HepG2 (cell line): Measurements from ENCODE around the gene HNRNPA2B1. TPM values are rescaled to one million over a fixed set of nuclear protein-coding genes. Genes with fewer than 3 reads are reported as not detected.

Experiments used
- ATAC-seq: fragments of 200-7000 bp; cut with Tn5 transposase; 3 replicates; pipeline ENCODE4 v1.9.1; 2020; ENCODE audit warnings: mild to moderate bottlenecking, moderate library complexity
- BruUV-seq: library from RNA; stranded (reverse); fragments of 400-500 nt; replicated peaks from 2 replicates; lab custom pipeline; 2021; lab: Mats Ljungman, UMichigan
- CTCF ChIA-PET: fragments of 300-600 bp; formaldehyde crosslinking; extraction: SDS; loops from one replicate; lab custom pipeline; 2021; ENCODE audit warnings: low total read pairs, inconsistent platforms, low intra/inter-chr PET ratio; lab: Yijun Ruan, JAX
- POLR2A ChIA-PET: fragments of 350-600 bp; sonication (Branson Sonifier 250); formaldehyde crosslinking; loops from one replicate; lab custom pipeline; 2020; ENCODE audit warnings: antibody characterized with exemption, inconsistent platforms; lab: Yijun Ruan, JAX
- DNase-seq: peaks from one replicate; pipeline ENCODE4 v3.0.0-alpha.2; 2015; ENCODE audit warnings: low spot score
- FAIRE-seq: peaks from 3 replicates; lab custom pipeline; 2011; peaks lifted over from hg19 to GRCh38; lab: Jason Lieb, UNC
- H2AFZ ChIP-seq: one replicate; pipeline ENCODE4 v1.6.1; 2011; ENCODE audit warnings: low read length, inconsistent platforms
- H3K27ac ChIP-seq: fragments of 300-600 bp; 3 replicates; pipeline ENCODE4 v1.8.0; 2011; ENCODE audit warnings: mixed run types, mild to moderate bottlenecking, mixed read lengths, low read length, inconsistent platforms; ENCODE audit not compliant: insufficient read depth; ENCODE audit errors: extremely low read length
- H3K27me3 ChIP-seq, 2 experiments: fragments of 200-600 bp in 1 of 2; 2 replicates in 1 of 2; 3 replicates in 1 of 2; pipeline versions ENCODE4 v1.6.0 to v1.8.0; 2011; ENCODE audit warnings: low read length in 2 of 2, mild to moderate bottlenecking in 2 of 2, moderate library complexity in 2 of 2, inconsistent platforms in 1 of 2; ENCODE audit not compliant: insufficient read depth in 2 of 2, control insufficient read depth in 1 of 2
- H3K36me3 ChIP-seq, 2 experiments: fragments of 200-600 bp in 1 of 2; replicated peaks in 1 of 2; 2 replicates in 1 of 2; 3 replicates in 1 of 2; pipeline versions ENCODE4 v1.5.1 to v1.8.0; 2011; ENCODE audit warnings: low read length in 2 of 2, inconsistent platforms in 1 of 2; ENCODE audit not compliant: insufficient read depth in 2 of 2, control insufficient read depth in 1 of 2
- H3K4me1 ChIP-seq: 2 replicates; pipeline ENCODE4 v1.5.1; 2012; ENCODE audit warnings: low read length, inconsistent platforms; ENCODE audit not compliant: insufficient read depth
- H3K4me2 ChIP-seq: 2 replicates; pipeline ENCODE4 v1.6.0; 2011; ENCODE audit warnings: low read depth, low read length, inconsistent platforms
- H3K4me3 ChIP-seq, 3 experiments: fragments of 200-600 bp in 1 of 3; sonication (generic), shearing (Covaris generic) in 1 of 3; replicated peaks in 1 of 3; 2 replicates each; pipeline ENCODE4 v1.5.1; 2011 to 2016; ENCODE audit warnings: low read length in 3 of 3, inconsistent platforms in 2 of 3, low read depth in 2 of 3, mild to moderate bottlenecking in 2 of 3, control low read depth in 1 of 3, mixed read lengths in 1 of 3; ENCODE audit not compliant: insufficient read depth in 1 of 3
- H3K79me2 ChIP-seq: one replicate; pipeline ENCODE4 v1.6.1; 2011; ENCODE audit warnings: low read length, inconsistent platforms; ENCODE audit not compliant: insufficient read depth
- H3K9ac ChIP-seq: 2 replicates; pipeline ENCODE4 v1.6.0; 2011; ENCODE audit warnings: mild to moderate bottlenecking, low read depth, low read length, inconsistent platforms; ENCODE audit not compliant: insufficient read depth
- H3K9me3 ChIP-seq: 2 replicates; pipeline ENCODE4 v1.5.1; 2012; ENCODE audit warnings: mild to moderate bottlenecking, low read length
- H4K20me1 ChIP-seq: 2 replicates; pipeline ENCODE4 v1.6.0; 2011; ENCODE audit warnings: inconsistent platforms, mild to moderate bottlenecking, low read length, moderate library complexity; ENCODE audit not compliant: insufficient read depth
- AGO2 ChIP-seq: fragments of 200-400 bp; formaldehyde crosslinking; optimal IDR thresholded peaks from 2 replicates; pipeline ENCODE3; 2017; ENCODE audit warnings: mild to moderate bottlenecking, low read depth, low read length, moderate library complexity
- POLR2AphosphoS2 ChIP-seq: IDR thresholded peaks from 2 replicates; pipeline ENCODE4 v1.6.1; 2011; ENCODE audit warnings: low read depth, low read length, improper control_type of control experiment
- POLR2G ChIP-seq: fragments of 200-400 bp; formaldehyde crosslinking; IDR thresholded peaks from 2 replicates; pipeline ENCODE4 v1.6.1; 2018; ENCODE audit warnings: mild to moderate bottlenecking, low read depth, low read length, moderate library complexity
- RBFOX2 ChIP-seq: fragments of 200-400 bp; formaldehyde crosslinking; IDR thresholded peaks from 2 replicates; pipeline ENCODE4 v1.6.1; 2017; ENCODE audit warnings: low read depth, mild to moderate bottlenecking, low read length
- RBM22 ChIP-seq: fragments of 200-400 bp; formaldehyde crosslinking; optimal IDR thresholded peaks from 2 replicates; pipeline ENCODE3; 2017; ENCODE audit warnings: mild to moderate bottlenecking, low read length, moderate library complexity
- SMAD9 ChIP-seq: sonication (generic); formaldehyde crosslinking; IDR thresholded peaks from 2 replicates; pipeline ENCODE4 v1.5.1; 2020; ENCODE audit warnings: mild to moderate bottlenecking, missing genetic modification reagents
- ZNF230 ChIP-seq: sonication (generic); formaldehyde crosslinking; IDR thresholded peaks from 2 replicates; pipeline ENCODE4 v1.4.0; 2020; ENCODE audit warnings: mild to moderate bottlenecking, missing genetic modification reagents
- ZNF24 ChIP-seq: fragments of 450-650 bp; IDR thresholded peaks from 2 replicates; pipeline ENCODE4 v1.6.1; 2017; ENCODE audit warnings: antibody characterized with exemption, mild to moderate bottlenecking
- ZNF451 ChIP-seq: sonication (generic); formaldehyde crosslinking; IDR thresholded peaks from 2 replicates; pipeline ENCODE4 v1.5.0; 2020; ENCODE audit warnings: mild to moderate bottlenecking, missing genetic modification reagents
- ZNF775 ChIP-seq: sonication (generic); formaldehyde crosslinking; IDR thresholded peaks from 2 replicates; pipeline ENCODE4 v1.4.0; 2020; ENCODE audit warnings: missing genetic modification reagents, mild to moderate bottlenecking, moderate library complexity, borderline replicate concordance
- WGBS: methylation state at CpG from one replicate; pipeline ENCODE4 v1.1.6; 2017; ENCODE audit warnings: low lambda C conversion rate; 5-methylcytosine and 5-hydroxymethylcytosine counted together
- in situ Hi-C: cut with HindIII; loops from 2 replicates; pipeline ENCODE4 v1.10.0; 2017; ENCODE audit warnings: low pct_unique_long_range_greater_than_20kb; ENCODE audit not compliant: extremely low pct_ligation_motif_present
- intact Hi-C: fragments of 100-400 bp; cut with micrococcal nuclease; formaldehyde crosslinking; loops from one replicate; pipeline ENCODE4 v1.10.0; 2022; ENCODE audit not compliant: unreplicated experiment
- polyA plus RNA-seq, 8 experiments: library from polyadenylated mRNA; depleted of rRNA in 3 of 8; stranded (reverse) in 7 of 8; unstranded in 1 of 8; fragments of >200 nt; fragmentation: Illumina TruSeq in 4 of 8; extraction: Trizol in 4 of 8; gene quantifications; 2 replicates each; pipeline versions ENCODE4 v1.2.1 to v1.2.3, GENCODE V29; 2011 to 2016; ENCODE audit warnings: low read depth in 4 of 8, missing spikeins in 1 of 8, mixed read lengths in 1 of 8; ENCODE audit not compliant: insufficient read depth in 1 of 8
- total RNA-seq, 5 experiments: library from RNA; depleted of rRNA; stranded (reverse); fragments of >200 nt; fragmentation: Illumina TruSeq; extraction: Trizol; gene quantifications; 2 replicates each; pipeline ENCODE4 v1.2.3, GENCODE V29; 2016; ENCODE audit warnings: low read depth in 1 of 5

Gene HNRNPA2B1
- total and polyA plus RNA-seq, 2 of the 13 experiments (the other 11 are each of a cell fraction or from before 2014, with no cell fraction given) = 193 to 412 TPM

DNA sequence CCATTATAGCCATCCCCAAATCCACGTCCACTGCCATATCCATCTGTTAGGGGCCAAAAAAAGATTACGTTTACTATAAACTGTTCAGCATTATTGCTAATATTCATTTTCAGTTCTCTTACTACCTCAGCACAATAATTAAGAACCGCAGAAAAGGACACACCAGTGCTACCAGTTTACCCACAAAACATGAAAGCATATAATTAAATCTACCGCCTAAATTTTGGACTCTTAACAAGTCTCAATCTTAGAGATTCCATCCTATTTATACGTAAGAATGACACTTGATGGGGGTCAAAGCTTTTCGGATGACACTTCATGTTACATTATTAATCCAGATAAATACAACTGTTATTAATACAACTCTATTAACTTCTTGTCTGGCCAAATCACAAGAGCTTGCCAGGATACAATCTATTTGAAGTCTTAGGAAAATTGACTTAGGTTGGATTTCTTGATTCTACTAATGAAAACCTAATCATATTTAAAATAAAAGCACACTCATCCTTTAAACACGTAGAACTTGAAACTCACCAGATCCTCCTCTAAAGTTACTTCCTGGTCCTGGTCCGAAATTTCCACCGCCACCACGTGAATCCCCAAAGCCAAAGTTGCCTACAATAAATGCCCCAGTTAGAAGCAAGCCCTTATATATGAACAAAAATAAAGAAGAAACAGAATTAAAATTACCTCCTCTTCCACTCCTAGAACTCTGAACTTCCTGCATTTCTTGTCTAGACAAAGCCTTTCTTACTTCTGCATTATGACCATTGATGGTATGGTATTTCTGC is 4.5 kb downstream of the HNRNPA2B1 start:
- H3K9me3 ChIP-seq = no peaks in the 10 kb centered on the region
- intact Hi-C loops (loop anchor here (5.0 kb wide), 2 partner anchors 104 to 304 kb away; no protein-coding TSS in a partner anchor), in situ Hi-C loops (no loop called here)
- no peak for DNase-seq
- no TSS peak for BruUV-seq
- no peak for FAIRE-seq
- H3K27ac ChIP-seq = no peak overlapping the region
- ChIA-PET CTCF (no interaction called here), POLR2A (interaction anchor here (5.8 kb wide), 1 partner anchor 8 kb away, joined by 40 read pairs; no protein-coding TSS in a partner anchor)
- peaks cover 88% of the 10 kb centered on the region for H4K20me1 ChIP-seq
- no peak for TF ChIP-seq ZNF451 (CRISPR knock-in tag)
- peak; percentile 41 for TF ChIP-seq AGO2
- TF ChIP-seq RBFOX2 = peak; percentile 62
- TF ChIP-seq ZNF775 (CRISPR knock-in tag) = no peak
- TF ChIP-seq SMAD9 (CRISPR knock-in tag) = no peak
- H2AFZ ChIP-seq = no peak overlapping the region
- no peak overlapping the region for H3K9ac ChIP-seq
- H3K4me3 ChIP-seq = peak overlapping the region; percentile 12 to 99 (median 99); a peak in 2 of 6 replicates
- H3K4me2 ChIP-seq = peak overlapping the region; percentile 77
- H3K79me2 ChIP-seq = peaks cover 77% of the 10 kb centered on the region
- H3K36me3 ChIP-seq = peaks cover 25 to 63% of the 10 kb centered on the region in 2 experiments
- no peak for ATAC-seq
- no peaks in the 10 kb centered on the region; a peak in 1 of 5 replicates for H3K27me3 ChIP-seq
- 86% methylated on average over 10 of the region's 10 CpGs for WGBS
- peaks cover 53% of the 10 kb centered on the region for H3K4me1 ChIP-seq

DNA sequence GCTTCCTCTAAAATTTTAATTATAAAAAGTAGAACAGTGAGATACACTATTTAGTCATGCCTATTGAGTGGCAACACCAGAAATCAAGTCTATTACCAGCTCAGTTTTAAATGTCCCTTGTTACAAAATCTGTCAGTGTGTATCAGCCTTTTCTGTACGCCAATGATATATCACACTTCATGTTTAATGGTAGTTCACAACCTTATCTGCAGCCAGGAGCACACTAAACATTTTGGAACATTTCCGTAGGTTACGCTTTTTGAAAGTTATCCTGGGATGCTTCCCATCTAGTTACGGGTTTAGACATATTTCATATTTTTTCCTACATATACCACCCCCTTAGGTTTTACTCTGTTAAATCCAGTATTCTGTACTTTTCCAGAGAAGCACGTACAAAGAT is 5.4 kb downstream of the HNRNPA2B1 start:
- CTCF ChIA-PET = no interaction called here
- Histone ChIP-seq H3K4me2 (peak overlapping the region; percentile 25; the same call in 1 of the 2 replicates), H3K79me2 (peaks cover 73% of the 10 kb centered on the region), H4K20me1 (peaks cover 94% of the 10 kb centered on the region), H3K4me1 (peaks cover 53% of the 10 kb centered on the region), H3K9me3 (no peaks in the 10 kb centered on the region), H3K27me3 (no peaks in the 10 kb centered on the region; a peak in 1 of 5 replicates), H3K9ac (no peak overlapping the region), H2AFZ (no peak overlapping the region), H3K27ac (no peak overlapping the region), H3K4me3 (no peak overlapping the region)
- intact Hi-C loops = loop anchor here (5.0 kb wide), 2 partner anchors 103 to 303 kb away; no protein-coding TSS in a partner anchor
- BruUV-seq = no TSS peak
- in situ Hi-C loops = no loop called here
- POLR2A ChIA-PET = no interaction called here
- FAIRE-seq = no peak
- no peak for DNase-seq
- ATAC-seq = no peak
- TF ChIP-seq ZNF230 (CRISPR knock-in tag) (no peak), ZNF24 (no peak), RBFOX2 (peak; percentile 68; the same call in 1 of the 2 replicates), AGO2 (peak; percentile 82), POLR2AphosphoS2 (peak; percentile 24; the same call in 1 of the 2 replicates), POLR2G (peak; percentile 3; the same call in 1 of the 2 replicates), RBM22 (peak; percentile 48)
- TF ChIP-seq, all 625 proteins: peak for 5
- H3K36me3 ChIP-seq = peaks cover 25 to 72% of the 10 kb centered on the region in 2 experiments
- WGBS = 95% methylated on average over 5 of the region's 5 CpGs
